Measurements from ENCODE around the gene REEP6.
"Not testable (repeated sequence)": the region's sequence is repeated elsewhere in the genome, so short reads cannot be mapped to it uniquely, and the experiment has no call there.

REEP6 gene

GRCh38 chr19:1524287-1524971 lies 33.4 kb downstream of the REEP6 start:
- DNase-seq (ENCODE audit: low spot score) = no peak

GRCh38 chr19:1524972-1525325 lies 34.0 kb downstream of the REEP6 start:
- DNase-seq (ENCODE audit: low spot score) = peak; percentile 25

GRCh38 chr19:1525343-1525742 lies 34.4 kb downstream of the REEP6 start:
- no peak for DNase-seq (ENCODE audit: low spot score)

- DNase-seq (ENCODE audit: low spot score) = no peak
Measured at GRCh38 chr19:1526066-1526778, 35.2 kb downstream of the REEP6 start.

- DNase-seq (ENCODE audit: low spot score) = no peak
Measured at GRCh38 chr19:1526979-1527649, 36.1 kb downstream of the REEP6 start.

GRCh38 chr19:1527650-1528309 lies 36.8 kb downstream of the REEP6 start:
- DNase-seq (ENCODE audit: low spot score) = no peak

- DNase-seq (ENCODE audit: low spot score) = no peak
Measured at GRCh38 chr19:1528596-1529429, 37.8 kb downstream of the REEP6 start.

- no peak for DNase-seq (ENCODE audit: low spot score)
Measured at GRCh38 chr19:1529430-1529816, 38.4 kb downstream of the REEP6 start.

- not testable (repeated sequence) for DNase-seq (ENCODE audit: low spot score)
Measured at GRCh38 chr19:1530856-1531255, 39.9 kb downstream of the REEP6 start.

- no peak for DNase-seq (ENCODE audit: low spot score)
Measured at GRCh38 chr19:1531587-1531986, 40.6 kb downstream of the REEP6 start.

GRCh38 chr19:1532003-1532402 lies 41.0 kb downstream of the REEP6 start:
- DNase-seq (ENCODE audit: low spot score) = no peak

- DNase-seq (ENCODE audit: low spot score) = no peak
Measured at GRCh38 chr19:1533510-1534150, 42.6 kb downstream of the REEP6 start.

GRCh38 chr19:1534972-1535371 lies 44.0 kb downstream of the REEP6 start:
- no peak for DNase-seq (ENCODE audit: low spot score)

- DNase-seq (ENCODE audit: low spot score) = not testable (repeated sequence)
Measured at GRCh38 chr19:1535699-1536098, 44.7 kb downstream of the REEP6 start.

- DNase-seq (ENCODE audit: low spot score) = no peak
Measured at GRCh38 chr19:1538978-1539377, 48.0 kb downstream of the REEP6 start.

GRCh38 chr19:1539749-1540148 lies 48.8 kb downstream of the REEP6 start:
- DNase-seq (ENCODE audit: low spot score) = not testable (repeated sequence)

GRCh38 chr19:1540365-1540925 lies 49.5 kb downstream of the REEP6 start:
- DNase-seq (ENCODE audit: low spot score) = peak; percentile 80

Data from cerebellar cortex (tissue), 1 donor.